M059J (cell line): ENCODE results near the gene GH1. TPM values are rescaled to one million over a fixed set of nuclear protein-coding genes. Genes with fewer than 3 reads are reported as not detected.
"Not testable (repeated sequence)": the region's sequence is repeated elsewhere in the genome, so short reads cannot be mapped to it uniquely, and the experiment has no call there.

Source experiments
- DNase-seq: peaks from one replicate; pipeline ENCODE4 v3.0.0-alpha.2; 2012; ENCODE audit warnings: low read depth
- total RNA-seq: library from RNA; depleted of rRNA; stranded (reverse); fragments of >200 nt; shearing (Covaris generic); gene quantifications from 2 replicates; pipeline ENCODE4 v1.2.3, GENCODE V29; 2014; rRNA removed

GH1 gene
- not detected in 2 replicates for total RNA-seq

DNA sequence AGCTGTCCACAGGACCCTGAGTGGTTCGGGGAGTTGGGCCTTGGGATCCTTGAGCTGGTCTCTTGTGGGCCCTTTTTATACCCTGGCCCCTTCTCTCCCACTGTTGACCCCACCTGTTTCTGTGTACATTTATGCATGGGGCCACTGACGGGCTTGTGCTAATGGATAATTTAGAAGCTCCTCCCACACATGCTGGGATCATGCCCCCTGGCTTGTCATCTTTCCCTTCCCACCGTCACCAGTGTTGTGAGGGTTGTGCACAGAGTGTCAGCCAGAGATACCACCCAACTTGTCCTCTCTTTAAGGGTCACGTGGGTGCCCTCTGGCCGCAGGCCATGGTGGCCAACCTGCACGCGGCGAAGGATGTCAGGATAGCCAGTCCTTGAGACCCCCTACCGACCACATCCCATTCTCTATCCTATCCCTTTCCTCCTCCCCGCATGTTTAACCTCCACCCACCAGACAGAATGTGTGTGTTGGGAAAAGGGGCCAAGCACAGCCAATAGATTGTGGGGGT lies at the start of gene GH1:
TSS of gene GH1 (minus strand) at position 51 of the 517 bp plus-strand sequence. CDS start 63 bp downstream, outside the sequence.
- not testable (repeated sequence) for DNase-seq

DNA sequence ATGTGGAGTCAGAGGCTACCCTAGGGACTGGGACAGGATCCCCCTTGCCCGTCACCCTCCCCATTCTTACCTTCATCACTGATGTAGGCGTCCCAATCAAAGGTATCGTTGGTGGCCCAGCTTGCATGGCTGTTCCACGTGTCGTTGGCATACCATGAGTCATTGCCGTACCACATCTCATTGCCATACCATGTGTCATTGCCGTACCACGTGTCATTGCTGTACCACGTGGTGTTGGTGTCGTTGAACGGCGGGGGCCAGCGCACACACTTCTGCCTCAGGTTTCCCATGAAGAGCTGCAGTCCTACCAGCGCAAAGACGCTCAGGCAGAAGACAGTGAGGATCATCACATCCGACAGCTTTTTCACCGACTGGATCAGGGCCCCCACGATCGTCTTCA lies 49.3 kb upstream of the GH1 start:
- peak; percentile 15 for DNase-seq

DNA sequence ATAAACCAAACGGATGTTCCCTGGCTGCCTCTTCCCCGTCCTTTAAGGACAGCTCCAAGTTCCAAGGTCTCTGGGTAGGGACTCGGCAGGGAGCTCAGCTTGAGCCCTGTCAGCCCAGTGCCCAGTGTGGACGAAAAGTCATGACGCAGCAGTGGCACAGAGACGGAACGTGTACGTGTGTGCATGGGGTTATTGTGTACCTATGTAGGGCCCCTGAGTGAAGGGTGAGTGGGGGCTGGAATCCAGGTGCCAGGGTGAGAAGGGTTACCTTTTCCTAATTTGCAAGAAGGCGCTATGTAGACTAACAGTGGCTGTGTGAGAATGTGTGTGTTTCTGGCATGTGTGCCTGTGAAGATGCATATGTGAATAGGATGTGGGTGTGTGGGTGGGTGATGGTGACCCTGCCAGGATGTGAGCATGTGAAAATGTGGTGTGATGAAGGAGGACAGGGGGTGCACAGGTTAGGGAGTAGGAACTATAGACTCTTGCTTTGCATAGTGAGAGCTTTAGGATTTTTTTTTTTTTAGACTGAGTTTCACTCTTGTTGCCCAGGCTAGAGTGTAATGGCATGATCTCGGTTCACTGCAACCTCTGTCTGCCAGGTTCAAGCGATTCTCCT lies 48.1 kb upstream of the GH1 start:
- DNase-seq = no peak

DNA sequence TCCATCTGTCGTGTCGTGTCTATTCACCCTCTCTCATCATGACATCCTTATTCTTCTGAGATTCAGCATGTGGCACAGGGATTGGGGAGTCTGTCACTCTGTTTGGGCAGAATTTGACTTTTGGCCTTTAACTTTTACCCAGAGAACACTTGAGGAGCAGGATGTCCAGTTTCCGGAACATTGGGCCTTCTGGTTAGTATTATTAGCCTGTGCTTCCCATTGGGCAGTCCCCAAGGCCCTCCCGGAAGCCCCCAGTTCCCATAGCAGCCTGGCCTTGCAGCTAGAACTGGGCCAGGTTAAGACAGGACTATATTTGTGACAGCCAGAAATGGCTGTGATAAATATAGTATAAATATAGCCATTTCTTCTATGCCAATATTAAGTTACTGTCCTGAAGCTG lies 44.5 kb upstream of the GH1 start:
- DNase-seq = no peak

DNA sequence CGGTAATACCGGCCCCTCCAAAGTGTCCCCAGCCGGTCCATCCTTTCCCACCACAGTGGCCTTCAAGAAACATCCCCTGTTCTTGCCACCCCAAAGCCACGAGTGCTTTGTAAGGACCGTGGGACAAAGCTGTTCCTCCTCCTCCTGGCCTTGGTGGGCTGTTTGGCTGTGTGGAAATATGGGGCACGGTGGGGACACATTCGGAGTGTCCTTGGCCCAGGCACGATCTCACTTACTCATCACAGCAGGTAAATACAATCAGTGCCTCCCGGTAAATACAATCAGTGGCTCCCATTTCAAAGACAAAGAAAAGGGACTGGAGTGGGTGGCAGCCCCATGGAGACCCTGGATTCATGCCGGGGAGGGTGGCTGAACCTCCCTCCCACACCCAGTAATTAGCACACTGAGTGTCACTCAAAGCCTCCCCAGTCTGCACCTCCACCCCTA lies 43.7 kb upstream of the GH1 start:
- no peak for DNase-seq

DNA sequence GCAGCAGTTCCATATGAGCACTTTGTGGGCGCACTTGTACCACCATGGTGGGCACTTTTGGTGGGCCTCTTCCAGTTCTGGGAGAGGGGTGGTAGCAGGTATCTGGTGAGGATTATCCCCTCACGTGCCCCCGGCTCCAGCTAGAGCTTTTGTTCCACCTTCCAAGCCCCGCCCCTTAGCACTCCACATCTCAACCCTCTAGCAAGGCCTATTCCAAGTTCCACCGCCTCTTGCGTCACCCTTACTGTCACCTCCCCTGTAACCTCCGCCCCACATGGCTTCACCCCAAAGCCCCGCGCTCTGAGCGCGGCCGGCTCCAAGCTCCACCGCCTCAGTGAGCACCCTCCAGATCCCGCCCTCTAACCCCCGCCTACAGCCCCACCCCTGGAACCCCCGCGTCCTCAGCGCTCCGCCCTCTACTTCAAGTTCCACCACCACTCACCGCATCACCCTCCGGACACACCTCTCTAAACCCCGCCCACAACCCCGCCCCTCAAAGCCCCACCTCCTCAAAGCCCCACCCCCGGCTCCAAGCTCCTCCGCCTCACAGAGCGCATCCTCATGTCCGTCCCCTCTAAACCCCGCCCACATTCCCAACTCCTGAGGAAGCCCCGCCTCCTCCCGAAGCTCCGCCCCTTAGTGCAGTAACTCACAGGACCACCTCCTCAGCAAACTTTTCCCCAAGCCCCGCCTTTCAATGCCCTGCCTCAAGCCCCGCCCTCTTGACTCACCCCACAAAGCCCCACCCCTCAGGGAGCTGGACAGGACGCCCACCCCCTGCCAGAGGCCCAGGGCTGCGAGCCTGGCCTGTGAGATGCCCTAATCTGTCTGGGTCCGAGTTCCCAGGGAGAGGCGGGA lies 42.9 kb upstream of the GH1 start:
- DNase-seq = peak; percentile 18

DNA sequence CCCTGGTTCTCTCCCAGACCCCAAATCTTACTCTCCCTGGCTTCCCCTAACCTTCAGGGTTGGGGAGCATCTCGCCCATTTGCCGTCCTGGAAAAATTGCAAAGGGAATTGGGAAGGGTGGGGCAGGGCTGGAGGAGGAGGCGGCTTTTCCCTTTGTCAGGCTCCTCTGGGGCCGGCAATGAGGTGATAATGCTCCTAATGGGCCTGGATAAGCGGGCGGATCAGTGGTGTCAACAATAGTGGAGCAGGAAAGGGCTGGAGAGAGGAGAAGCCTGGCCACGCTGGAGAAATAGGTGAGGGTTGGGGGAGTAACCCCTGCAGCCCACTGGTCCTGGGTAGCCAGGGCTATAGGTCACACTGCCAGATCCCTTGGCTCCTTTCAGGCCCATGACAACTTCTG lies 41.8 kb upstream of the GH1 start:
- no peak for DNase-seq

DNA sequence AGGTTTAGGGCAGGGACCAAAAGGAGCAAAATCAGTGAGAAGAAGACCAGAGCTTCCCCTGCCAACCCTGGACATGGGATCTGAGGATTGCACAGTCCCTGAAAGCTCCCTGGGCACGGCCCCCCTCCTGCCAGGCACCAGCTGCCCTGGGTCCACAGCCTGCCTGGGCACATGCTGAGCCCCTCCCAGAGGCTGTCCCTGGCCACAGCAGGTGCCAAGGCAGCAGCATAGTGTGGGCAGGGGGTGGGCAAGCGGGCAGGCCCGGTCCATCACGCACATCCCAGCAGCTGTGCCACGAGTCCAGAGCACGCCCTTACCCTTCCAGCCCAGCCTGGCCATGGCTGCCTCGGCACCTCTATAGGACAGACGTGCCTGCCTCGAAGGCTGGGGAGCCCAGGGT lies 41.4 kb upstream of the GH1 start:
- no peak for DNase-seq

DNA sequence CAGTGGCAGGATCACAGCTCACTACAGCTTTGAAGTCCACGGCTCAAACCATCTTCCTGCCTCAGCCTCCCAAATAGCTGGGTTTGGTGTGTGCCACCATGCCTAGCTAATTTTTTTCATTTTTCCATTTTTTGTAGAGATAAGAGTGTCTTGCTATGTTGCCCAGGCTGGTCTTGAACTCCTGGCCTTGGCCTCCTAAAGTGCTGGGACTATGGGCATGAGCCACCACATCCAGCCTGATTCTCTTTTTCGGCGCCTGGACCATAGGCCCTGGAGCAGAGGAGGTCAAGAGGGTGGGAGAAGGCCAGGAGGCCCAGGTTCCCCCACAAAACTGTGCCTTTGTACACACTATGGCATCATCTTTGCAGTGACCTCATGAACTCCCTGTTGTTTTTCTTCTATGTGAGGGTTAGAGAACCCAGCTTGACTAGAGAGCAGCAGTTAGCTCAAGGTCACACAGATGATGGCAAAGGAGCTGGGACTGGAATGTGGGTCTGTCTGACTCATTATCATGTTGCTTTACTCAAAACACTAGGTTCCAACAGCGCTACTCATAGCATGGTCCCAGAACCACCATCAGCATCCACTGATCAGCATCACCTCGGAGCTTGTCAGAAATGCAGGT lies 37.8 kb upstream of the GH1 start:
- DNase-seq = peak; percentile 48

DNA sequence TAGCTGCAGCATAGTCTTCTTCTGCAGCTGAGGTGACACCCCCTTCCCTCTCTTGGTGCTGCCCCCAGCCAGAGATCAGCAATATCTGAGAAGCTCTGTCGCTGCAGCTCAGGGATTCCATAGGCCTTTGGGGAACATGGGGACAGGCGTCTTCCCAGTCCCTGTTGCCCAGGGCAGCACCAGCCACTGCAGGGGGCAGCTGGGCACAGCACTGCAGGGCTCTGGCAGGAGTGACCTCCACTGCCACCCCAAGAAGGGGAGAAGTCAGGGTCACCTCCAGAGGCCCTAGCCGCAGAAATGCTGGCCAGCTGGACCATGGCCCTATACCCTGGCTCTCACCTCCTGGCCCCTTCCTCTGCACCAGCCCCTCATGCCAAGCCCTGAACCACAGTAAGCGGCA lies 37.2 kb upstream of the GH1 start:
- DNase-seq = no peak

DNA sequence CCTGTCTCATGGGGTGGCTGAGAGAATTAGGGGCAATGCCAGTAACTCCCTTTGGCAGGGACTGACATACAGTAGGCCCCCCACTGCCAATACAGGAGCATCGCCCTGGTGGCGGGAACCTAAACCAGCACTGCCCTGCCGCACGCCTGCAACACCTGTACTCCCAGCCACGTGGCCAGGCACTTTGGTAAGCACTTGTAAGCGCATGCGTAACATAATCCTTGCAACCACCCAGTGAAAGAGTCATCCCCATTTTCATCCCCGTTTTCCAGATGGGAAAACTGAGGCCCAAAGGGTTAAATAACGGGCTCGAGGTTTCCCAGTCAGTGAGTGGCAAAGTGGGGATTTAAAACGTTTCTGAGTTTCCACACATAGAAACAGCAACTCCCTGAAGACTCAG lies 36.6 kb upstream of the GH1 start:
- no peak for DNase-seq

DNA sequence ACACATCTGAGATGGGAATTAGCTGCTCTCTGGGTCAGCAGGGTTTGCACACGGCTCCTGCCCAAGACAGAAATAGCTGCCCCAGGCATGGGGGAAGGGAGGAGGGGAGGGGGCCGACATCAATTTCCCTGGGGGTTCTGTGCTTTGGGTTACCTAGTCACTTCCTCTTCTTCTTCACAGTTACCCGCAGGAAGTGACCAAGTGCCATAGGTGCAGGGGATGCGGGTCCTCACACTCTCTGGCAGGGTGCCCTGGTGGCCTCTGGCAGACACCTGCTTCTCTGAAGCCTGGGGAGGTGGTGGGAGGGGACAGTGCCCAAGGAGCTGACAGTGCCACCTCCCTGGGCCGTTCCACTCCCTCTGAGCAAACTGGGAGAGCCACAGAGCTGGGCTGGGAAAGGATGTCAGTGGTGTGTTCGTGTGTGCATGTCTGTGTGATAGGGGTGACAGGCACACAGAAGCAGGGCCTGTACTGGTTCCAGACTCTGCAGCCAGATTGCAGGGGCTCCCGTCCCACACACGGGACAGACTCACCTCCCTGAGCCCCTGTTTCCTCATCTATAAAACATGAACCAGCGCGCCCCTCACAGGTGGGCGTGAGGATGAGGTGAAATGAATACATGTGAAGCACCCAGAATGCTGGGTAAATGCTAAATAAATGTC lies 35.9 kb upstream of the GH1 start:
- no peak for DNase-seq

DNA sequence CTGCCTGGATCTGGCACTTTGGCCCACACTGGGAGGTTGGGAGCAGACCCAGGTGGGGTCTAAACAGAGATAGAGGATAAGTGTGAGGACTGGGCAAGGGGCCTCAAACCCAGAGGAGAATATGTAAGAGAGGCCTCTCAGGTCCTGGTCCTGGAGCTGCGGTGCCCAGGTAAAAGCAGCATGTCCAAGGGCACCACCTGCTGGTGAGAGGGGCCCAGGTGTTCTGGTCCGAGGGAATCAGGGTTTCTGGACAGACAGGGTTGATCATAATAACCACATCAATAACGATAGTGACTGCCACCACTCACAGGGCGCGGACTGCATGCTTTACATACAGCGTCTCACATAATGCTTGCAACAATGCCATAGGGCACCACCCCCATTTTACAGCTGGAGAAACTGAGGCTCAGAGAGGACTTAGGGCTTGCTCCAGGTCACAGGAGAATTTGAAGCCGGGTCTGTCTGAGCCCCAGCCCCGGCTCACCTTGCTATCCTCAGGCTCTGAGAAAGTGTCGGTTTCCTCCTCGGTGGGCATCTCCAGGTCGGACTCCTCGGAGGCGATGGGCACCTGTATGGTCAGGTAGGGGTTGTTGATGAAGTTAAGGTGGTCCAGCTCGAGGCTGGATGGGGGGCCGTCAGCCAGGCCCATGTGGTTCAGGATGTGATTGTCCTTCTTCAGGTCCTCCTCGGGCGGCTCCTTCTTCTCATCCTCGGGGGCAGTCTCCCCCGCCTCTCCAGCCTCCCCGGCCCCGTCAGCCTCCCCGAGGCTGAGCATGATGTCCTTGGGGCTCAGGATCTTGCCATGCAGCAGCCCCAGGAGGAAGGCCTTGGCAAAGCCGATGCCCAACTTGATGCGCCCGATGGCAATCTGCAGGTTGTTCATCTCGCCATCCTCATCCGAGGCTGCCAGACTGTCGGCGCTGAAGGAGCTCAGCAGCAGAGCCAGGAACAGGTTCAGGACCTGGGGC lies 32.6 kb upstream of the GH1 start:
- peak; percentile 16 for DNase-seq

DNA sequence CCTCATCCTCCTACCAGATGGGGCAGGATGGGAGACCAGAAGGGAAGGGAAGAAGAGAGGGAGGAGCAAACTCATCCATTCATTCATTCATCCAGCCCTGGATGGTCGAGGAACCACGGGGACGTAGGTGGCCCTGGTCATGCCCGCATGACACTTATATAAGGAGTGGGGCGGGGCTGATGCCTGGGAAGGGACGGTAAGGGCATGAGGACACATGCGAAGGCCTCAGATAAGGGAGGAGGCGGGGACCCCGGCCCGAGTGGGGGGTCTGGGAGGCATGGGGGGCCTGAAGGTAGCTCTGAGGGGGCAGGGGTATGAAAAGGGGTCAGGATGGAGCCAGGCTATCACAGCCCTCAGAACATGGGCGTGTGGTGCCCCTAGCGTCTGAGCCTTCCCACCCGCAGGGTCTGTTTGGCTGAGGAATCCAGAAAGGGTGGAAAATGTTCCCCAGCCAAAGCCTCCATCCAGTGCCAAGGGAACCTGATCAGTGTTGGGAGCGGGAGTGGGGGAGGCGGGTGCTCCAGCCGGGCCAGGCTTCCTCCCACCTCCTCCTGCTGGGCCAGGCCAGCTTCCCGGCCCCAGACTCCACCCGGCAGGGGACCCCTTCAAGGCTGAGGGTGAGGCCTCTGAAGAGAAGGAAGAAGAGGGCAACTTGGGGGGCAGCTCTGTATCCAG lies 31.1 kb upstream of the GH1 start:
- no peak for DNase-seq

DNA sequence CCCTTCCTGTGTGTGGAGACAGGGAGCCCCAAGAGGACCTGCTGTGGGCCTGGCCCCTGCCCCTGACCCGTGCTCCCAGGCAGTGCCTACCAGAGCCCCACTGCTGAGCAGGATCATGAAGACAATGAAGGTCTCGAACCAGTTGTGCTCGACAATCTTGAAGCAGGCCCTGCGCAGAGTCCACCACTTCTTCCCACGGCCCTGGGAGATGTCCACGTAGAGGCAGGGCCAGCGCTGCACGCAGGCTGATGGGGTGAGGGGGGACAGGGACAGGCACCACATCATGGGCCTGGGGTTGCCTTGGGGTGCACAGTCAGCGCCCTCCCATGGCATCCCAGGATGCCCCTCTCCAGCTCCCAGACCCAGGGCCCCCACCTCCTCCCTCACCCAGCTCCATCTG lies 29.9 kb upstream of the GH1 start:
- no peak for DNase-seq

DNA sequence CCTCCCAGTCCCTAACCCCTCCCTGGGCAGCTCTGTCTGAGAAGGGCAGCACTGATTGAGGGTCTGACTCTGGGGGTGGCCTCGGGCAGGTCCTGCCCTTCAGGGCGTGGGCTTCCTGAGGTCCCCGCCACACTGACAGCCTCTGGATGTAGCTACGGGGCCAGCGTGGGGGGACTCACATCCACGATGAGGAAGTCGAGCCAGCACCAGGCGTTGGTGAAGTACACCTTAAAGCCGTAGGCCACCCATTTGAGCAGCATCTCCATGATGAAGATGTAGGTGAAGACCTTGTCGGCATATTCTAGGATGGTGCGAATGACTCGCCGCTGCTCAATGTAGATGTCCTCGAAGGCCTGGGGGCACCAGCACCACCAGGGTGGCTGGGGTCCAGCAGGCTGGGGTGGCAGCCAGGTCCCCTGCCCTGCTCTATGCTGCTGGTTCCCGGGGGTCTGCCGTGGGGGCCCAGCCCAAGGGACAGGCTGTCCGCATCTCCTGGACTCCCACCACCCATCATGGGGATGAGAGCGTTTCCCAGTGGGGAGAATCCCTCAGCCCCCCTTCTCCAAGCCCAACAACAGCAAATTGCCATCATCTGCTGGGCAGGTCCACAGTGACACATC lies 29.2 kb upstream of the GH1 start:
- no peak for DNase-seq

DNA sequence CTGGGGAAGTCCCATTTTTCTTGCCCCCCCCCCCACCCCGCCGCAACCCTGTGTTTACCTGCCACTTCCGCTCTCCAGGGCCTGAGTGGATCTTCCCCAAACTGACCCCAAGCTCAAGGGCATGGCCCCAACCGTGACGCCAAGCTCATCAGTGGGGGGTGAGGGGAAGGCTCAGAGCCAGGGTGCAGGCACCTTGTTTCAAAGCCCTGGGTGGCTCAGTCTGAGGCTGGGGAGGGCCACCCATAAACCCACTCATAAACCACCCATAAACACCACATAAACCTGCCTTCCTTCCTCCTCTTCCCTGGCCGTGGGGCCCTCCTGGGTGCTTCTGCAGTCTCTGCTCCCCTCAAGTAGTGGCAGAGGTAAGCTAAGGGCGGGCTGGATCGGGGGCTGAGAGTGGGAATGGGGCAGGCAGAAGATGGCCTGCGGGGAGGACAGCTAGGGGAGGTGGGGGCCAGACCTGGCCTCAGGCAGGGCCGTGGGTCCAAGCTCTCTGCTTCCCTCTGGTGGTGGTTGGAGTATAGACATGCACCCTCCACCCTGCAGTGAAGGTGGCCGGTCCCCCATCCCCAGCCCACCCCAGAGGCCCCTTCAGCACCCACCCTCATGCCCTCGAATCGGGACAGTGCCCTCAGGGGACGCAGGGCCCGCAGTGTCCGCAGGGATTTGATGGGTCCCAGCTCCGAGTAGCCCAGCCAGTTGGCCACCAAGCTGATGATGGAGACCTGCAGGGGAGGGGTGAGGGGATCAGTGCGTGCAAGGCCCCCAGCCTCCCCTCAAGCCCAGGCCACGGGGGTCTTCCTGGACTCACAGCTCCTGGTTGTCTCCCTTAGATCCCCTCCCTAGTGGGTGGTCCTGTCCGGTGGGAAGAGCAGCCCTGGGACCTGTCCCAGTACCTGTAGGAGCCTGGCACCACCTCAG lies 28.1 kb upstream of the GH1 start:
- peak; percentile 15 for DNase-seq

DNA sequence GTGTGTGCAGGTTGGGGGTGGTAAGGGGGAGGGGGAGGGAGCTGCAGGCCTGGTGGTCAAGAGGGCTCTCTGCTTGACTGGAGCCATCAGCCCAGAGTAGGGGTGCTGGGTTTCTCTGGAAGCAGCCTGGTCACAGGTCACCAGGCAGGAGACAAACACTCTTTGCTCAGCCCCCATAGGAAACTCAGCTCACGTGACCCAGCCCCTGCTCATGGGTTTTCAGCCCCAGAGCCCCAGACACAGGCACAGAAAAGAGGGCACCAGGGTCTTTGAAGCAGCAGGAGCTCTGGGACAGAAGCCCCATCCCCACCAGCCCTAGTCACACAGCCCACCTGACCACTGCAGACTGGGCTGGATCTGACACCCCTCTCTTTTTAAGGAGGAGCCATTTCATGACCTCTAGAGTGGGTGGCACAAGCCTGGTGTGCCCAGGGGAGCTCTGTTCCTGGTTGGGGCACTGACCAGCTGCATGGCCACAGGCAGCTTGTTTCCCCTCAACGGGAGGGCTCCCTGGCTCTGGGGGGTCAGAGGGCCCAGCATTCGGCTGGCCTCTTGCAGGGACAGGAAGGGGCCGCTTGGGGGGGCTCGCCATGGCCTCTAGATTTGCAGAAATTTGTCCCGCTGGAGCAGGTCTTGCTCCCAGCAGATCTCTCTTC lies 27.3 kb upstream of the GH1 start:
- no peak for DNase-seq
